Central memory CD8-positive, alpha-beta T cell (primary cell): ENCODE data around the gene FAM163A.

Experiments
- ATAC-seq: fragments of 150-1000 bp; cut with Tn5 transposase; replicated peaks from 2 replicates; pipeline ENCODE4 v1.10.0; 2022; ENCODE audit warnings: mild to moderate bottlenecking, moderate FRiP score, moderate number of reproducible peaks; ENCODE audit not compliant: poor library complexity, severe bottlenecking; ENCODE audit errors: extremely low read depth
- DNase-seq, 2 donors: peaks; one replicate each; pipeline ENCODE4 v3.0.0; 2021; ENCODE audit warnings: low spot score in 2 of 2
- H3K27ac Mint-ChIP-seq: one replicate; pipeline ENCODE4 v1.8.0; 2022; ENCODE audit warnings: low read depth, mild to moderate bottlenecking, moderate library complexity, mixed read lengths
- H3K27me3 Mint-ChIP-seq: one replicate; pipeline ENCODE4 v1.8.0; 2022; ENCODE audit warnings: mixed read lengths
- H3K36me3 Mint-ChIP-seq: one replicate; pipeline ENCODE4 v1.8.0; 2022; ENCODE audit warnings: mild to moderate bottlenecking, moderate library complexity, mixed read lengths; ENCODE audit not compliant: insufficient read depth
- H3K4me1 Mint-ChIP-seq: one replicate; pipeline ENCODE4 v1.8.0; 2022; ENCODE audit warnings: mixed read lengths
- H3K4me3 Mint-ChIP-seq: one replicate; pipeline ENCODE4 v1.8.0; 2022; ENCODE audit warnings: mild to moderate bottlenecking, moderate library complexity, mixed read lengths
- H3K9me3 Mint-ChIP-seq: one replicate; pipeline ENCODE4 v1.8.0; 2022; ENCODE audit warnings: mixed read lengths

FAM163A gene

GRCh38 chr1:179785031-179785431, 41.9 kb downstream of the FAM163A start:
- Mint-ChIP-seq H3K4me1 (no peaks in the 10 kb centered on the region), H3K27ac (no peak overlapping the region), H3K27me3 (peaks cover 25% of the 10 kb centered on the region), H3K9me3 (no peaks in the 10 kb centered on the region), H3K36me3 (no peaks in the 10 kb centered on the region), H3K4me3 (no peak overlapping the region)
- ATAC-seq = no peak
- no peak for DNase-seq

- Mint-ChIP-seq H3K9me3 (no peaks in the 10 kb centered on the region), H3K36me3 (no peaks in the 10 kb centered on the region), H3K4me1 (no peaks in the 10 kb centered on the region), H3K27ac (no peak overlapping the region), H3K27me3 (peaks cover 25% of the 10 kb centered on the region), H3K4me3 (no peak overlapping the region)
- no peak for DNase-seq
- ATAC-seq = no peak
Observed at GRCh38 chr1:179785728-179786127, 42.6 kb downstream of the FAM163A start.

- no peaks in the 10 kb centered on the region for H3K36me3 Mint-ChIP-seq
- H3K9me3 Mint-ChIP-seq = no peaks in the 10 kb centered on the region
- no peak overlapping the region for H3K27ac Mint-ChIP-seq
- DNase-seq (no peak), ATAC-seq (no peak)
- H3K4me1 Mint-ChIP-seq = no peaks in the 10 kb centered on the region
- peaks cover 25% of the 10 kb centered on the region for H3K27me3 Mint-ChIP-seq
- H3K4me3 Mint-ChIP-seq = no peak overlapping the region
Observed at GRCh38 chr1:179786815-179787685, 44.0 kb downstream of the FAM163A start.

GRCh38 chr1:179788259-179788658, 45.2 kb downstream of the FAM163A start:
- Mint-ChIP-seq H3K27ac (no peak overlapping the region), H3K27me3 (peaks cover 25% of the 10 kb centered on the region), H3K4me1 (no peaks in the 10 kb centered on the region), H3K36me3 (no peaks in the 10 kb centered on the region), H3K4me3 (no peak overlapping the region), H3K9me3 (no peaks in the 10 kb centered on the region)
- ATAC-seq = no peak
- no peak for DNase-seq

GRCh38 chr1:179793281-179793680, 50.2 kb downstream of the FAM163A start:
- Mint-ChIP-seq H3K4me3 (no peak overlapping the region), H3K36me3 (no peaks in the 10 kb centered on the region)

GRCh38 chr1:179794146-179794545, 51.1 kb downstream of the FAM163A start:
- Mint-ChIP-seq H3K4me1 (no peaks in the 10 kb centered on the region), H3K27me3 (peaks cover 17% of the 10 kb centered on the region), H3K9me3 (no peaks in the 10 kb centered on the region), H3K4me3 (no peak overlapping the region), H3K36me3 (no peaks in the 10 kb centered on the region), H3K27ac (no peak overlapping the region)
- ATAC-seq = no peak
- DNase-seq = no peak

More at GRCh38 chr1:179793281-179793680, 50.2 kb downstream of the FAM163A start:
- Mint-ChIP-seq H3K27me3 (peaks cover 12% of the 10 kb centered on the region), H3K4me1 (no peaks in the 10 kb centered on the region), H3K9me3 (no peaks in the 10 kb centered on the region), H3K27ac (no peak overlapping the region)
- ATAC-seq (no peak), DNase-seq (no peak)

GRCh38 chr1:179794669-179795068, 51.6 kb downstream of the FAM163A start:
- H3K9me3 Mint-ChIP-seq = no peaks in the 10 kb centered on the region
- no peak overlapping the region for H3K4me3 Mint-ChIP-seq
- H3K4me1 Mint-ChIP-seq = no peaks in the 10 kb centered on the region
- H3K27ac Mint-ChIP-seq = no peak overlapping the region
- peaks cover 15% of the 10 kb centered on the region for H3K27me3 Mint-ChIP-seq
- H3K36me3 Mint-ChIP-seq = no peaks in the 10 kb centered on the region
- no peak for ATAC-seq
- DNase-seq = no peak

GRCh38 chr1:179798213-179798863, 55.2 kb downstream of the FAM163A start:
- no peak for DNase-seq
- Mint-ChIP-seq H3K4me1 (no peaks in the 10 kb centered on the region), H3K4me3 (no peak overlapping the region), H3K9me3 (no peaks in the 10 kb centered on the region), H3K27ac (no peak overlapping the region), H3K27me3 (peaks cover 13% of the 10 kb centered on the region), H3K36me3 (no peaks in the 10 kb centered on the region)
- no peak for ATAC-seq

GRCh38 chr1:179798864-179799516, 55.9 kb downstream of the FAM163A start:
- Mint-ChIP-seq H3K36me3 (no peaks in the 10 kb centered on the region), H3K4me3 (no peak overlapping the region), H3K4me1 (no peaks in the 10 kb centered on the region), H3K27ac (no peak overlapping the region), H3K9me3 (no peaks in the 10 kb centered on the region), H3K27me3 (peaks cover 13% of the 10 kb centered on the region)
- DNase-seq (no peak), ATAC-seq (no peak)

- ATAC-seq (no peak), DNase-seq (no peak)
- Mint-ChIP-seq H3K9me3 (no peaks in the 10 kb centered on the region), H3K4me1 (no peaks in the 10 kb centered on the region), H3K4me3 (no peak overlapping the region), H3K27ac (no peak overlapping the region), H3K27me3 (peaks cover 15% of the 10 kb centered on the region), H3K36me3 (no peaks in the 10 kb centered on the region)
Observed at GRCh38 chr1:179800481-179800880, 57.4 kb downstream of the FAM163A start.

- H3K4me1 Mint-ChIP-seq = no peaks in the 10 kb centered on the region
- ATAC-seq (no peak), DNase-seq (no peak)
- no peaks in the 10 kb centered on the region for H3K9me3 Mint-ChIP-seq
- H3K36me3 Mint-ChIP-seq = no peaks in the 10 kb centered on the region
- H3K27ac Mint-ChIP-seq = no peak overlapping the region
- H3K27me3 Mint-ChIP-seq = peaks cover 23% of the 10 kb centered on the region
- no peak overlapping the region for H3K4me3 Mint-ChIP-seq
Observed at GRCh38 chr1:179803104-179803503, 60.0 kb downstream of the FAM163A start.

GRCh38 chr1:179803918-179804317, 60.8 kb downstream of the FAM163A start:
- Mint-ChIP-seq H3K4me1 (no peaks in the 10 kb centered on the region), H3K27me3 (peaks cover 15% of the 10 kb centered on the region), H3K9me3 (no peaks in the 10 kb centered on the region), H3K36me3 (no peaks in the 10 kb centered on the region), H3K27ac (no peak overlapping the region), H3K4me3 (no peak overlapping the region)
- ATAC-seq (no peak), DNase-seq (no peak)
